Nephron (organoid): ENCODE results near the gene PTH1R.

Experiments
- H3K27ac Mint-ChIP-seq, 3 experiments: 2 replicates each; pipeline ENCODE4 v1.8.0; 2020; ENCODE audit warnings: mixed read lengths in 3 of 3, mild to moderate bottlenecking in 2 of 3, moderate library complexity in 1 of 3
- H3K27me3 Mint-ChIP-seq: 2 replicates; pipeline ENCODE4 v1.8.0; 2021; ENCODE audit warnings: low read depth, mild to moderate bottlenecking, moderate library complexity, mixed read lengths
- H3K36me3 Mint-ChIP-seq: 2 replicates; pipeline ENCODE4 v1.8.0; 2020; ENCODE audit warnings: low read depth, mixed read lengths
- H3K4me1 Mint-ChIP-seq: 2 replicates; pipeline ENCODE4 v1.8.0; 2020; ENCODE audit warnings: mixed read lengths
- H3K4me3 Mint-ChIP-seq, 3 experiments: 2 replicates each; pipeline ENCODE4 v1.8.0; 2020; ENCODE audit warnings: mild to moderate bottlenecking in 3 of 3, mixed read lengths in 3 of 3, moderate library complexity in 2 of 3
- H3K9me3 Mint-ChIP-seq: 2 replicates; pipeline ENCODE4 v1.8.0; 2020; ENCODE audit warnings: mixed read lengths
- TF ChIP-seq, protein P1 (sequence below), 3 experiments: fragments of 200-600 bp; sonication (generic); IDR thresholded peaks; one replicate each; pipeline ENCODE4 v1.5.0; 2021; ENCODE audit warnings: antibody characterized with exemption in 3 of 3; ENCODE audit not compliant: unreplicated experiment in 3 of 3

Gene PTH1R

GRCh38 chr3:46905213-46905560 is 27.7 kb downstream of the PTH1R start:
- Mint-ChIP-seq H3K4me3 (no peak overlapping the region), H3K9me3 (no peaks in the 10 kb centered on the region), H3K36me3 (no peaks in the 10 kb centered on the region), H3K27me3 (no peaks in the 10 kb centered on the region), H3K27ac (no peak overlapping the region), H3K4me1 (peaks cover 4% of the 10 kb centered on the region)
- TF ChIP-seq, protein P1, sequence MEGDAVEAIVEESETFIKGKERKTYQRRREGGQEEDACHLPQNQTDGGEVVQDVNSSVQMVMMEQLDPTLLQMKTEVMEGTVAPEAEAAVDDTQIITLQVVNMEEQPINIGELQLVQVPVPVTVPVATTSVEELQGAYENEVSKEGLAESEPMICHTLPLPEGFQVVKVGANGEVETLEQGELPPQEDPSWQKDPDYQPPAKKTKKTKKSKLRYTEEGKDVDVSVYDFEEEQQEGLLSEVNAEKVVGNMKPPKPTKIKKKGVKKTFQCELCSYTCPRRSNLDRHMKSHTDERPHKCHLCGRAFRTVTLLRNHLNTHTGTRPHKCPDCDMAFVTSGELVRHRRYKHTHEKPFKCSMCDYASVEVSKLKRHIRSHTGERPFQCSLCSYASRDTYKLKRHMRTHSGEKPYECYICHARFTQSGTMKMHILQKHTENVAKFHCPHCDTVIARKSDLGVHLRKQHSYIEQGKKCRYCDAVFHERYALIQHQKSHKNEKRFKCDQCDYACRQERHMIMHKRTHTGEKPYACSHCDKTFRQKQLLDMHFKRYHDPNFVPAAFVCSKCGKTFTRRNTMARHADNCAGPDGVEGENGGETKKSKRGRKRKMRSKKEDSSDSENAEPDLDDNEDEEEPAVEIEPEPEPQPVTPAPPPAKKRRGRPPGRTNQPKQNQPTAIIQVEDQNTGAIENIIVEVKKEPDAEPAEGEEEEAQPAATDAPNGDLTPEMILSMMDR (IDR thresholded peaks at IDR 0.05; ENCODE audit: unreplicated experiment in 3 of 3) = no peak

DNA sequence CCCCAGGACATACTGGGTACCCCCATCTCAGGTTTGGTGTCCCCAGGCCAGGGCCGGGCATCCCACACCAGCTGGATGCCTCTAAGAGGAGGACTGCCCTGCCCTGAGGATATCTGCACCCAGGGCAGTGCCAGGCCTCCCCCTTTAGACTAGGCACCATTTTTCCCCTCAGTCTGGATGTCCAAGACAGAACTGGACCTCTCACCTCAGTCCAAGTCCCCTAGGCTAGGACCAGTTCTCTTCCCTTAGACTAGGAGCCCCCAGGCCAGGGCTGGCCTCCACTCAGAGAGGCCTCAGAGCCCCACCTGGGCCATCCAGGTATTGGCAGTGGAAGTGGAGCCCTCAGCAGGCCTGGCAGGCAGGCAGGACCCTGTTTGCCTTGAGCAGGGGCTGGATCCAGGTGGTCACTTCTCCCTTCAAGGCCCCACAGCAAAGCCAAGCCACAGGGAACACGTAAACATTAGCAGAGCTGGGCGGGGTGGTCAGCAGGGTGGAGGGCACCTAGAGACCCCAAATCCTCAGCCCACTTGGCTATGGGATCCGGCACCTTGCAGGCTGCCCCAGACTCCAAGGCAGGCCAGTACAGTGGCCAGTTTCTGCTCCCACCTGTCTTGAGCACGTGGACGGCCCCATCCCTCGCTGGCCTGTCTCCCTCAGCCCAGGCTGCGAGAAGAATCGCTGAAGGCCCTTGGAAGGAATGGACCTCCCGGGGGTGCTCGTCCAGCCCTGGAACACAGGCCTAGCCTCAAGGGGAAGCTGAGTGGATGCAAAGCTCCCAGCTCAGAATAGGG is 28.3 kb downstream of the PTH1R start:
- no peaks in the 10 kb centered on the region for H3K36me3 Mint-ChIP-seq

DNA sequence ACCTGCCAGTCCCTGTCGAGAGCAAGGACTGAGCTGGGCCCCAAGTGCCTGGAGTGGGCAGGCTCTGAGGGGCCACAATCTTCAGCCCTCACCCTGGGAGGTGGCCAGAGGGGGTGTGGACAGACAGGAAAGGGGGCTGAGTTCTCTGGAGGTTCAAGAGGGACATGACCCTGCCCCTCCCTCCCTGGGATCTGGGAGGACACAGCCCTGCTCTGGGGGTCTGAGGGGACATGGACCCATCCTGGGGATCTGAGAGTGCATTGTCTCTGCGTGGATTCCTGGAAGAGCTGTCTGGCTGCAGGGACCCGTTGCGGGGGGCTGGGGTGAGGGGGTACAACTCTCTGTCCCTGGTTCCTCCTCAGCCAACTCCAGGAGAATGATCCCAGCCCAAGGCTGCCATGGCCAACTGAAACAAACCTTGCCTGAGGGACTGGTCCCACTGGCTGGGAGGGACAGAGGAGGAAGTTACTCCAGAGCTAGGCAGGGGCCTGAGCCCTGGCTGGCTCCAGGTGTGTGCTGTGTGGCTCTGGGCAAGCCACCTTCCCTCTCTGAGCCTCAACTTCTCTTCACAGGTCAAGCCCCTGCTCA is 29.0 kb downstream of the PTH1R start:
- Mint-ChIP-seq H3K36me3 (no peaks in the 10 kb centered on the region), H3K4me1 (peaks cover 4% of the 10 kb centered on the region), H3K27ac (no peak overlapping the region), H3K9me3 (no peaks in the 10 kb centered on the region), H3K27me3 (no peaks in the 10 kb centered on the region), H3K4me3 (no peak overlapping the region)
- TF ChIP-seq, protein P1 (IDR thresholded peaks at IDR 0.05; ENCODE audit: unreplicated experiment in 3 of 3) = no peak

More for the DNA sequence above, 28.3 kb downstream of the PTH1R start:
- TF ChIP-seq, protein P1 (IDR thresholded peaks at IDR 0.05; ENCODE audit: unreplicated experiment in 3 of 3) = no peak
- Mint-ChIP-seq H3K4me3 (no peak overlapping the region), H3K27me3 (no peaks in the 10 kb centered on the region), H3K9me3 (no peaks in the 10 kb centered on the region), H3K27ac (no peak overlapping the region), H3K4me1 (peaks cover 4% of the 10 kb centered on the region)

GRCh38 chr3:46907271-46907670 is 29.8 kb downstream of the PTH1R start:
- peaks cover 4% of the 10 kb centered on the region for H3K4me1 Mint-ChIP-seq
- no peak overlapping the region for H3K4me3 Mint-ChIP-seq
- H3K9me3 Mint-ChIP-seq = no peaks in the 10 kb centered on the region
- H3K27me3 Mint-ChIP-seq = no peaks in the 10 kb centered on the region
- TF ChIP-seq, protein P1 (IDR thresholded peaks at IDR 0.05; ENCODE audit: unreplicated experiment in 3 of 3) = no peak
- no peak overlapping the region for H3K27ac Mint-ChIP-seq
- no peaks in the 10 kb centered on the region for H3K36me3 Mint-ChIP-seq

GRCh38 chr3:46907960-46908293 is 30.4 kb downstream of the PTH1R start:
- Mint-ChIP-seq H3K36me3 (no peaks in the 10 kb centered on the region), H3K27me3 (no peaks in the 10 kb centered on the region), H3K4me1 (peaks cover 4% of the 10 kb centered on the region), H3K27ac (no peak overlapping the region), H3K9me3 (no peaks in the 10 kb centered on the region), H3K4me3 (no peak overlapping the region)
- TF ChIP-seq, protein P1 (IDR thresholded peaks at IDR 0.05; ENCODE audit: unreplicated experiment in 3 of 3) = no peak
